GM19395 (cell line): ENCODE results near the gene CYP39A1.

ENCODE experiments used
- ATAC-seq: cut with Tn5 transposase; IDR thresholded peaks from one replicate; pipeline ENCODE4 v1.9.1; 2021; ENCODE audit warnings: mild to moderate bottlenecking, moderate library complexity; ENCODE audit not compliant: unreplicated experiment

The CYP39A1 gene

GRCh38 chr6:46517202-46517601 is 135.4 kb downstream of the CYP39A1 start:
- no peak for ATAC-seq

GRCh38 chr6:46513533-46513932 is 139.1 kb downstream of the CYP39A1 start:
- no peak for ATAC-seq

- no peak for ATAC-seq
Measured at GRCh38 chr6:46511320-46511719, 141.3 kb downstream of the CYP39A1 start.

DNA sequence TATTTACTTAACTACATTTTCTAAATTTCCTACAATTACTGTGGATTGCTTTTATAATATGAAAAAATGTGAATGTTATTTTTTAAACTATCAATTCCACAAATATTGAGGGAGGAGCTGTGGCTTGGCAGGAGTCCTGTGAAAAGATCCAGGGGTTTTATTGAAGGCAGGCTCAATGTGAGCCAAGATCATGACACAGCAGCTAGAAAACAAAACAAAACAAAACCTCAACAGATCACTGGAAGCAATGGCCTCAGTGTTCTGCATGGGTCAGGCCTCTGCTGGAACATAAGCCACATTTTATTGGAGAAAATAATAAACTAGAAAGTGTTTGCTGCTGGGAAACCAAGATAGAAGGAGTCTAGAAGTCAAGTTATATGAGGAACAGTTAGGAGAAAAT is 142.0 kb downstream of the CYP39A1 start:
- ATAC-seq, result no peak

DNA sequence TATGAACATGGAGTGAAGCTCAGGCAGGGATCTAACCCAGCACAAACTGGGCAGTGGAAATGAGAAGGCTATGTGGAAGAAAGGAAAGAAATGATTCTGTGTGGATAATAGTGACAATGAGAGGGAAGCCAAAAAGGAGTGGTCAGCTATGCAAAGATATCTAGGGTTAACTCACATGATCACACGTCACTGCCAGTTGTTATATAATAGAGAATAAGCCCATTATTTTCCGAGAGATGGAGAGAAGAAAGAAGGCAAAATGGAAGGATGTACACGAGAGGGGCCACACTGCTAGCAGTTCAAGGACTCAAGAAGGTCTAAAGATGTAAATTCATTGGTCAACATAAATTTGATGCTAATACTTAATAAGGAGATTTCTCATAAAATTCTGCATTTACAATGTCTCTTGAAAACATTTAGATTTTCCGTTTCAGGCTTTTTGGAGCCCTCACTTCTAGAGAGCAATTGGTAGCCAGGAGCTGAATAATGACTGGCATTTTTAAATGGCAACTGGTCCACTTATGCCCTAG is 142.6 kb downstream of the CYP39A1 start:
- no peak for ATAC-seq

DNA sequence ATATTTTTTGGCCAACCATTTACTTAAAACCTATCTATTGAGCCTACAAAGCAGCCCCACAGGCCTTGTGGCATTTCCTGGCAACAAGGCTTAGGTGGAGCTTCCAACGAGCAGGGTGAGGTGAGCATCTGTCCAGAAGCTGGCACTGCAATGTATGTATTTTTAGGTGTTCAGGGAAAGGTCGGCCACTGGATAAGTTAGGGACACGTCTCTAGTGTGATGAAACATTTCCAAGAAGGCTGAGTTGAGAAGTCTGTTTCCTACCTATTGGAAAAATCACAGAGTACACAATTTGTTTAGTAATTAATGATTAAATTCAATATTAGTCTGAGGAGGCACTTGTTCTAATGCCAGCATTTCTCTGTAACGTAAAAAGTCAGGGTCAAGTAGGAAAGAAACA is 143.6 kb downstream of the CYP39A1 start:
- no peak for ATAC-seq

DNA sequence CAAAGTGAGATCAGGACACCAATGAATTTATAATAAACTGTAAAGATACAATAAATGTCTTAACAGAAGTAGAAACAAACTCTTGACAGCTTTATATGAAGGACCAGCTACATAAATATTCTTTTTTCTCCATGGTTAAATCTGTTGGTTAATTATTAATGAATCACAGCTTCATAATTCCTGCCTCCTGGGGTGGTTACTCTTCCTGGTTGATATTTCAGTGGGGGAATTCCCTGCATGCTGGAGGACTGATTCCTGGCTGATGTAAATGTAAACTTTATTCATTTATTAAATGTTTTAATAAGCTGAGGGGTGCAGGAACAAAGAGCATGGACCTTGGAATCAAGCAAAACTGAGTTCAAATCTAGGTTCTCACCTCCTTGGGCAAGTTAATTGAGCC is 145.2 kb downstream of the CYP39A1 start:
- ATAC-seq, result no peak

GRCh38 chr6:46505693-46506512 is 146.7 kb downstream of the CYP39A1 start:
- no peak for ATAC-seq

DNA sequence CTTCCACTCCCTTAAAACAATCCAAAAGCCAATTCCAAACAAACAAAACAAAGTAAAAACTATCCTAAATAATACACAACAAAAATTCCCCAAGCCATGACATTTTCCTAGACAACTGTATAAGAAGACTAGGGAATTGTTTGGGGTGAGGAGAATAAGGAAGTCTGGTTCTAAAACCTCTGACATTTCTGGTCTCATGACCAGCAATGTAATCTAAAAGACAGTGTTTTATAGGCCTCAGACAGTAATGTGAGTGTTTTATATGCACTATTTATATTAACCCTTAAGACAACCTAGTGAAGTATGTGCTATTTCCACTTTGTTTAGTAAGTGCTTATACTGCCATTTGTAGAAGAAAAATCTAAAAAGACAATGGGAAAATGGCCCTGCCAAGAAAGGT is 148.4 kb downstream of the CYP39A1 start:
- ATAC-seq, result no peak

DNA sequence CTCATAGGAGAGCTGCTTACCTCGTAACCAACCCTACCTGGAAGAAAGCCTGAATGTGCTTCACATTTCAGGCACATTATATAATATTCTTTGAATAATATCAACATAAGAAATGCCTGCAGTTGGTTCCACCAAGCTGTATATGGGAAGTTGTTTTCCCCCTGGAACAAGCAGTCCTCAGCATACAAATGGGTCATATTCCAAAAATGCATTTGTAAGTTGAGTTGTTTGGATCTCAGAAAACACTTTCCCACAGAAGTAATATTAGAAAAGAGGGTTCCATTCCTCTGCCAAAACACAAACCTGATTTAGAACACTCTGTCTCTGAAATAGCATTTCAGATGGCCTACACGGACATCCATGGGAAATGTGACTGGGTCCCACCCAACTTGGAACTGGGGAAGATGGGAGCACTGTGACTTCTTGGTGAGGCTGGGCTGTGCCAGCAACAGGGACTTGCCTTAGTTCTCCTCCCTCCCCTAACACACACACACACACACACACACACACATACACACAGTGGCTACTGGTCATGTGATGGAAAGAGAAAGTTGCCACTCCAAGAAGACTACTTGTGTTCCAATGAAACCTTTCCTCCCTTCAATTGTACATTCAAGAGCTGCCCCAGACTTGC is 150.0 kb downstream of the CYP39A1 start:
- no peak for ATAC-seq

- ATAC-seq, result no peak
Measured at GRCh38 chr6:46501136-46502089, 151.2 kb downstream of the CYP39A1 start.

DNA sequence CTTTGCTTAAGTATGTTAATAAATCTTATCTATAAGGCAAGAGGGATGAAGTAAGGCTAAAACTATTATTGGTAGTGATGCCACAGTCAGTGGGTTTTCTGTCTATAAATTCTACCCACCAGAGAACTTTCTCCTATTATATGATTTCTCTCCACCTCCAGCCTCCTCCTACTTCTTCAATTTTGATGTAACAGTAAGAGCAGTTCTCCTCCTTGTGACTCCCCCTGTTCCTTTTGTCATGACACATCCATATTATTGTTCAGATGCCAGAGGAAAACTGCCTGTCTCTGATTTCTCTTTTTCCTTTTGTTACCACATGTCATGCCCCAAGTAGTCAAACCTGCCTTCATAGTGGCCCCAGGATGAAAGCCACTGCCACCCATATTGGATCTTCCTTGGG is 152.2 kb downstream of the CYP39A1 start:
- ATAC-seq, result no peak
